ENCODE measurements around the gene CIP2A. TPM values are rescaled to one million over a fixed set of nuclear protein-coding genes. Genes with fewer than 3 reads are reported as not detected.

The CIP2A gene
- total and polyA plus RNA-seq, 2 of the 8 experiments (the other 6 are each of a cell fraction or from before 2014, with no cell fraction given): 11.9 to 38.0 TPM

DNA sequence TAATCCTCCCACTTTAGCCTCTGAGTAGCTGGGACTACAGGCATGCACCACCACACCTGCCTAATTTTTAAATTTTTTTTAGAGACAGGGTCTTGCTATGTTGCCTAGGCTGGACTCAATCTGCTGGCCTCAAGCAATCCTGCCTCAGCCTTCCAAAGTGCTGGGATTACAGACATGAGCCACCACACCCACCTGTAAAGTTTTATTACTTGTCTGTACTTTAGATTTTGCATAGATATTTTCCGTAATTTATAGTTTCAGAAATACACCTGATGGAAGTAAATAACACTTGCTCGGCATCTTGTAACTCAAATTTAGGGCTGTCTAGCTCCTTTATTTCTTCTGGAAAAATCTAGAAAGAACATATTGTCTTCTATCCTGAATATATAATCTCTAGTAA, 6.1 kb upstream of the CIP2A start:
- no peak for DNase-seq (ENCODE audit: low read depth in 1 of 2, low spot score in 2 of 2)
- Histone ChIP-seq H3K56ac (replicated peaks; ENCODE audit: insufficient read length, low read depth, low read length) (no peak overlapping the region), H3K27me3 (replicated peaks in 1 of 4; ENCODE audit: control insufficient read depth in 3 of 4, extremely low read depth in 1 of 4, insufficient read depth in 3 of 4, low read length in 3 of 4) (no peaks in the 10 kb centered on the region), H3K79me1 (ENCODE audit: low read depth, low read length) (no peaks in the 10 kb centered on the region; the same call in none of the 2 replicates), H3K4me1 (replicated peaks in 1 of 4; ENCODE audit: control insufficient read depth in 3 of 4, insufficient read depth in 4 of 4, low read length in 3 of 4) (peaks cover 0 to 2% (median 0%) of the 10 kb centered on the region in 4 experiments; a peak in 1 of 7 replicates), H3K4me3 (ENCODE audit: extremely low read depth in 1 of 4, insufficient read depth in 2 of 4, low read depth in 3 of 4, low read length in 4 of 4) (no peak overlapping the region), H2BK12ac (ENCODE audit: low read depth, low read length) (no peak overlapping the region), H2BK120ac (replicated peaks; ENCODE audit: low read depth, low read length) (no peak overlapping the region), H4K20me1 (replicated peaks in 1 of 2; ENCODE audit: control insufficient read depth in 1 of 2, insufficient read depth in 2 of 2, low read length in 2 of 2) (no peaks in the 10 kb centered on the region), H3K23ac (ENCODE audit: insufficient read length) (no peak overlapping the region), H4K5ac (ENCODE audit: insufficient read length, low read depth, low read length) (no peak overlapping the region), H2AK5ac (ENCODE audit: low read depth, low read length) (no peak overlapping the region), H3K27ac (ENCODE audit: low read depth, low read length) (no peak overlapping the region), H3K36me3 (ENCODE audit: control insufficient read depth in 2 of 4, insufficient read depth in 4 of 4, low read length in 3 of 4) (no peaks in the 10 kb centered on the region), H3K4me2 (ENCODE audit: insufficient read depth in 1 of 2, low read depth in 2 of 2, low read length in 2 of 2) (no peak overlapping the region), H2BK15ac (ENCODE audit: low read length) (no peak overlapping the region), H4K91ac (replicated peaks; ENCODE audit: insufficient read length, low read length) (no peak overlapping the region), H3K79me2 (ENCODE audit: control insufficient read depth in 1 of 2, insufficient read depth in 2 of 2, low read length in 2 of 2) (peaks cover 0 to 63% of the 10 kb centered on the region in 2 experiments; a peak in 3 of 4 replicates), H3K9me3 (ENCODE audit: insufficient read depth in 2 of 2, low read depth in 1 of 2, low read length in 1 of 2) (no peaks in the 10 kb centered on the region), H3K23me2 (ENCODE audit: low read depth, low read length) (no peaks in the 10 kb centered on the region), H2AFZ (ENCODE audit: low read length) (no peak overlapping the region), H4K8ac (ENCODE audit: extremely low read depth, insufficient read depth, low read length) (no peak overlapping the region), H3K18ac (ENCODE audit: extremely low read depth, low read length) (no peak overlapping the region), H2BK5ac (ENCODE audit: low read depth, low read length) (no peak overlapping the region), H3K9ac (replicated peaks in 1 of 4; ENCODE audit: extremely low read depth in 1 of 4, low read depth in 3 of 4, low read length in 3 of 4) (no peak overlapping the region), H3K14ac (ENCODE audit: insufficient read length) (no peak overlapping the region), H3K4ac (replicated peaks; ENCODE audit: insufficient read length, low read depth, low read length) (no peak overlapping the region), H2BK20ac (ENCODE audit: low read length) (no peak overlapping the region)
- WGBS, 2 experiments (ENCODE audit: extremely low coverage in 1 of 2, insufficient coverage in 1 of 2, insufficient read length in 1 of 2, insufficient replicate concordance in 2 of 2, low coverage in 1 of 2, low lambda C conversion rate in 2 of 2, missing lambda C conversion rate in 1 of 2): 90% methylated on average over 2 of the region's 2 CpGs; no CpG with 5 or more reads in 1 of the 2 experiments
- POLR2A ChIA-PET (ENCODE audit: partially characterized antibody): no interaction called here
- CTCF ChIA-PET (ENCODE audit: partially characterized antibody): no interaction called here
- FAIRE-seq: no peak
- TF ChIP-seq SP4 (IDR thresholded peaks at IDR 0.05; ENCODE audit: low read length) (no peak), TBP (IDR thresholded peaks at IDR 0.05; ENCODE audit: low read depth, low read length) (no peak), CTBP2 (IDR thresholded peaks at IDR 0.05; ENCODE audit: borderline replicate concordance, insufficient read depth, insufficient read length, low read length) (no peak), BACH1 (IDR thresholded peaks at IDR 0.05; ENCODE audit: low read length) (no peak), EZH2 (IDR thresholded peaks at IDR 0.05; ENCODE audit: low read depth, low read length, severe bottlenecking) (no peak), FOSL1 (IDR thresholded peaks at IDR 0.05; ENCODE audit: insufficient read depth, low read depth, low read length) (no peak), POLR2A (IDR thresholded peaks at IDR 0.05; ENCODE audit: control extremely low read depth in 1 of 2, low read depth in 2 of 2, low read length in 2 of 2) (no peak), GABPA (IDR thresholded peaks at IDR 0.05; ENCODE audit: borderline replicate concordance, insufficient read depth, low read length) (no peak), RBBP5 (IDR thresholded peaks at IDR 0.05; ENCODE audit: borderline replicate concordance, low read depth, low read length) (no peak), CBX8 (IDR thresholded peaks at IDR 0.05; ENCODE audit: borderline replicate concordance, low read depth, low read length) (no peak), NRF1 (IDR thresholded peaks at IDR 0.05; ENCODE audit: low read depth, low read length) (no peak), KDM4A (IDR thresholded peaks at IDR 0.05; ENCODE audit: low read depth, low read length, severe bottlenecking) (no peak), SP2 (IDR thresholded peaks at IDR 0.05; ENCODE audit: low read length) (no peak), JUN (IDR thresholded peaks at IDR 0.05; ENCODE audit: low read depth, low read length) (no peak), PHF8 (conservative IDR thresholded peaks at IDR 0.05; ENCODE audit: low read depth, low read length) (no peak), TCF12 (IDR thresholded peaks at IDR 0.05; ENCODE audit: low read depth, low read length) (no peak)
